Muscle layer of colon (tissue), 2 donors: ENCODE measurements around the gene FFAR2.
A peak's percentile ranks its signal among the peaks of the same experiment; 100 is the strongest.

Experiments used
- H3K27ac ChIP-seq: one replicate; pipeline ENCODE4 v1.7.0; 2013; ENCODE audit warnings: low read depth, mild to moderate bottlenecking, low read length, moderate library complexity
- H3K27me3 ChIP-seq, 2 donors: one replicate each; pipeline ENCODE4 v1.7.0; 2013; ENCODE audit warnings: low read length in 2 of 2, mild to moderate bottlenecking in 2 of 2; ENCODE audit not compliant: insufficient read depth in 2 of 2, control insufficient read depth in 1 of 2
- H3K36me3 ChIP-seq: one replicate; pipeline ENCODE4 v1.7.0; 2013; ENCODE audit warnings: mild to moderate bottlenecking, low read length; ENCODE audit not compliant: insufficient read depth
- H3K4me1 ChIP-seq: one replicate; pipeline ENCODE4 v1.7.0; 2013; ENCODE audit warnings: mild to moderate bottlenecking, low read length; ENCODE audit not compliant: insufficient read depth
- H3K4me3 ChIP-seq, 2 donors: one replicate each; pipeline ENCODE4 v1.7.0; 2013; ENCODE audit warnings: low read length in 2 of 2, low read depth in 1 of 2, mild to moderate bottlenecking in 1 of 2, moderate library complexity in 1 of 2
- H3K9ac ChIP-seq: one replicate; pipeline ENCODE4 v1.7.0; 2013; ENCODE audit warnings: low read length
- H3K9me3 ChIP-seq: one replicate; pipeline ENCODE4 v1.7.0; 2013; ENCODE audit warnings: mild to moderate bottlenecking, low read length
- donor health status: abdominal sarcoma.
- donor health status: Adenocarcinoma of cecum.

FFAR2 gene

DNA sequence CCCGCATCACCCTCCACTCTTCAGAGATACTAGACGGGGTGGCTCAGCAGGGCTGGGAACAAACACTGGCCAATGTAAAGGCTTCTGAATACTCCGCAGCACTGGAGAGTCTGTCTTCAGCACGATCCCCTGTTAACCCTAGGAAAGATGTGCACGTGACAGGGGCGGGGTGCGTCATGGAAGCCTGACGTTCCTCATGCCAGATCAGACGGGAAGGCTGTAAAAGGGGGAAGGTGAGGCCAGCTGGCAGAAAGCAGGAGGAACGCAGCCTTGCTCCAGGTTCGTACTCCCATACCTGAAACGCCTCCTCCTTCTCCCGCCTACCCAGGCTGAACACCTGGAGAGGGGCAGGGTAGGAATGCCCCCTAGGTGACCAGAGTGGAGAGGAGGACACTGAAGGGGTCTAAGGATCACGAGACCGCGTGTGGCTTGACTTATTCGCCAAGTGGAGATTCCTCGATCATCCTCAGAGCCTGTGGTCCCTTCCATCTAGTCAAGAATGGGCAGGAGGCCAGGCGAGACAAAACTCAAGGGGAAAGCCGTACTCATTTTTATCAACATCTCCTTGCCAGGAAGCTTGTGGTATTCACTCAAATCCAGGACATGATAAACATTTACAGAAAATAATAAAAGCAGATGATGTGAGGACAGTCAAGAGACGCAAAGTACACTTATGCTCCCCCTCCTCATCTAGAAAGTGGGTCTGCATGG lies 18.2 kb upstream of the FFAR2 start:
- Histone ChIP-seq H3K9ac (no peak overlapping the region), H3K36me3 (no peaks in the 10 kb centered on the region), H3K9me3 (no peaks in the 10 kb centered on the region), H3K27ac (no peak overlapping the region), H3K27me3 (no peaks in the 10 kb centered on the region), H3K4me3 (no peak overlapping the region), H3K4me1 (no peaks in the 10 kb centered on the region)

DNA sequence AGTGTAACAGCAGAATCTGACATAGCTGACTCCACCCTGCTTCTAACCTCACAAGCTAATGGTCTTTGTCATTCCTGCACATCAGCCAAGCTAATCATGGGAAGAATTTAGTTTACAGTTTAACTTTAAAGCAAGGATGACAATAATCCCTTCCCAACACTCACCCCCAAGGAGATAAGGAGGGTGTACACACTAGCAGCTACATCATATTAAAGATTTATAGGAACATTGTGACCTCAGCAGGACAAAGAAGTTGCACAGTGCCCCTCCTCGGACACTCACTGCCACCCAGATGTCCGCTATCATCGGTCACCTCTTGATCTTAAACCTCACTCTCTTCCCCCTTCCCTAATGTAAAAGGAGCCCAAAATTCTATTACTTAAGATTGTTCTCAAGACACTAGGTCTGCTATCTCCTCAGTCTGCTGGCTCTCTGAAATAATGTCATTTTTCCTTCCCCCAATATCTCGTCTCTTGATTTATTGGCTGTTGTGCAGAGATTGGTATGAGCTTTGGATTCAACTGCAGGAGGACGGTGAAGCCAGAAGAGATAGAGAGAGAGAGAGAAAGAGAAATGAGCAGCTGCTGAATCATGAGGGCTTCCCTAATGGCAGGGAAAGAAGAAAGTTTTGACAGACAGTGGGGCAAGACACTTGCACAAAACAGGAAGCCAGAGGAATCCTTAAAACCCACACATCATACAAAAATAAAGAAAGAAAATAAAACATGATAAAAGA lies 17.5 kb upstream of the FFAR2 start:
- no peaks in the 10 kb centered on the region for H3K27me3 ChIP-seq
- no peak overlapping the region for H3K9ac ChIP-seq
- no peak overlapping the region for H3K4me3 ChIP-seq
- peaks cover 4% of the 10 kb centered on the region for H3K4me1 ChIP-seq
- H3K36me3 ChIP-seq: no peaks in the 10 kb centered on the region
- H3K9me3 ChIP-seq: no peaks in the 10 kb centered on the region
- H3K27ac ChIP-seq: no peak overlapping the region

DNA sequence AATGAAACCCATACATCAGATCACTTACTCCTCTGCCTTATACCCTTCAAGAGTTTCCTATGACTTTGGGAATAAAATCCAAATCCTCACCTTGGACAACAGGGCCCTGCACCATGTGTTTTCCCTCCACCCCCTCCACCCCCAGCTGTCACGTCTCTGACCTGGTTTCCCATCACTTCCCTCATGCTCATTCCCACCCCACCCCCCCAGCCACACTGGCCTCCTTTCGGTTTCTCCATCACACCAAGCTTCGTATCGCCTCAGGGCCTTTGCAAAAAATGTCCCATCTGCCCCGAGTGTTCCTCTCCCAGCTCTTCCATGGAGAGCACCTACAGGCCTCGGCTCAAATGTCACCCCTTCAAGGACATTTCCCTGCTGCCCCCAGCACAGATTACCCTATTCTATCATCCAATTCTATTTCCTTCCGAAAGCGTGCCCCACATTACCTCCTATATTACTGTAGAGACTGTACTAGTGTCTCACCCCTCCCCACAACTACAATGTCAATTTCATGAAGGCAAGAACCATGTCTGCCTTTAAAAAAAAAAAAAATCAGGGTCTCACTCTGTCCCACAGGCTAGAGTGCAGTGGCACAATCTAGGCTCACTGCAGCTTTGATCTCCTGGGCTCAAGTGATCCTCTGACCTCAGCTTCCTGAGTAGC lies 16.8 kb upstream of the FFAR2 start:
- Histone ChIP-seq H3K4me1 (peaks cover 11% of the 10 kb centered on the region), H3K27me3 (no peaks in the 10 kb centered on the region), H3K27ac (no peak overlapping the region), H3K9ac (no peak overlapping the region), H3K4me3 (no peak overlapping the region), H3K9me3 (no peaks in the 10 kb centered on the region), H3K36me3 (no peaks in the 10 kb centered on the region)

DNA sequence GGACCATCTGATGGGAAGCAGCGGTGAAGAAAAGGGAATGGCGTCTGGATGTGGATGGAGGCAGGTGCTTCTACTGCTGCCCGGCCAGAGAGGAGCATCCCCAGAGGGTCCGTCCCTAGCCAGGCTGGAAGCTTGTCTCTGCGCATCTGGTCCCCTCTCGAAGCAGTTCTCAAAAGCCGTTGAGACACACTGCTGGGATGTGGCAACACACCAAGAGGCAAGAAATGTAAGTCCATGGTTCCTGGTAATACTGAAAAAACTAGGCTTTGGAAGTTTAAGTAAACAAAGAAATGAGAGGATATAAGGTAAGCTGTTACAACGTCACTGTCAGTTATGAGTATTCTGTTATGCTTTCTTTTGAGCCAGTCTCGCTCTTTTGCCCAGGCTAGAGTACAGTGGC lies 15.1 kb upstream of the FFAR2 start:
- no peaks in the 10 kb centered on the region for H3K9me3 ChIP-seq
- no peak overlapping the region for H3K9ac ChIP-seq
- no peaks in the 10 kb centered on the region for H3K36me3 ChIP-seq
- no peak overlapping the region for H3K4me3 ChIP-seq
- peaks cover 23% of the 10 kb centered on the region for H3K4me1 ChIP-seq
- no peak overlapping the region for H3K27ac ChIP-seq
- H3K27me3 ChIP-seq: no peaks in the 10 kb centered on the region

DNA sequence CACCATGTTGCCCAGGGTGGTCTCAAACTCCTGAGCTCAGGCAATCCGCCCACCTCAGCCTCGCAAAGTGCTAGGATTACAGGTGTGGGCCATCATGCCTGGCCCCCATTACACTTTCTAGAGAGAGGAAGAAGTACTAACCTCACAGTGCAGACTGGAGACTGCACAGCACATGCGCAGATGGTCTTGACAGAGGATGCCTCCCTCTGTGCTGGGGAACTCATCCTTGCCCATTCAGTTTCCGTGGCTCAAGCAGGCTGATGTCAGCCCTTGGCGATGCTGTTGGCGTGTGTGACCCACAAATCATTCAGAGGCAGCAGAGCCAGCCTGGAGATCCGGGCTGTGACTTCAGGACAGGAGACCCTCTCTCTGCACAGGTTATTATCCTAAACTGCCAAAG lies 14.6 kb upstream of the FFAR2 start:
- Histone ChIP-seq H3K4me3 (no peak overlapping the region), H3K27ac (no peak overlapping the region), H3K9me3 (no peaks in the 10 kb centered on the region), H3K4me1 (peaks cover 23% of the 10 kb centered on the region), H3K36me3 (no peaks in the 10 kb centered on the region), H3K9ac (no peak overlapping the region), H3K27me3 (no peaks in the 10 kb centered on the region)

DNA sequence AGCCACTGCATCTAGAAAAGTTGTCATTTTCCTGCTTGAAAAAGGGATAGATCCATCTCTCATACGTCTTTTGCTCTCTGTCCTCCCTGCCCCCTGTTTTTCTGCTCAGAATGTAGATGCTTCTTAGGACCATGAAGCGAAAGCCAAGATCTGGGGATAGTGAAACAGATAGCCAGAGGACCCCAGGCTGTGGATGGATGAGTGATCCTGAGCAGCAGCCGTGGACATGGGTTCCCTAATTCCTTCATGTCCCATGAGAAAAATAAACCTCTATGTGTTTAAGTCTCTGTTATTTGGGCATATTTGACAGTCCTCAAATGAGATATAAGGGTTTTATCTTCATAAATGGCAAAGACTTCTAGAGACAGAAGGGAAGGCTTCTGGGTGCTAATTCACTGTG lies 12.2 kb upstream of the FFAR2 start:
- no peak overlapping the region for H3K27ac ChIP-seq
- no peak overlapping the region for H3K9ac ChIP-seq
- H3K36me3 ChIP-seq: no peaks in the 10 kb centered on the region
- H3K4me3 ChIP-seq: no peak overlapping the region
- no peaks in the 10 kb centered on the region for H3K9me3 ChIP-seq
- no peaks in the 10 kb centered on the region for H3K27me3 ChIP-seq
- peaks cover 23% of the 10 kb centered on the region for H3K4me1 ChIP-seq

DNA sequence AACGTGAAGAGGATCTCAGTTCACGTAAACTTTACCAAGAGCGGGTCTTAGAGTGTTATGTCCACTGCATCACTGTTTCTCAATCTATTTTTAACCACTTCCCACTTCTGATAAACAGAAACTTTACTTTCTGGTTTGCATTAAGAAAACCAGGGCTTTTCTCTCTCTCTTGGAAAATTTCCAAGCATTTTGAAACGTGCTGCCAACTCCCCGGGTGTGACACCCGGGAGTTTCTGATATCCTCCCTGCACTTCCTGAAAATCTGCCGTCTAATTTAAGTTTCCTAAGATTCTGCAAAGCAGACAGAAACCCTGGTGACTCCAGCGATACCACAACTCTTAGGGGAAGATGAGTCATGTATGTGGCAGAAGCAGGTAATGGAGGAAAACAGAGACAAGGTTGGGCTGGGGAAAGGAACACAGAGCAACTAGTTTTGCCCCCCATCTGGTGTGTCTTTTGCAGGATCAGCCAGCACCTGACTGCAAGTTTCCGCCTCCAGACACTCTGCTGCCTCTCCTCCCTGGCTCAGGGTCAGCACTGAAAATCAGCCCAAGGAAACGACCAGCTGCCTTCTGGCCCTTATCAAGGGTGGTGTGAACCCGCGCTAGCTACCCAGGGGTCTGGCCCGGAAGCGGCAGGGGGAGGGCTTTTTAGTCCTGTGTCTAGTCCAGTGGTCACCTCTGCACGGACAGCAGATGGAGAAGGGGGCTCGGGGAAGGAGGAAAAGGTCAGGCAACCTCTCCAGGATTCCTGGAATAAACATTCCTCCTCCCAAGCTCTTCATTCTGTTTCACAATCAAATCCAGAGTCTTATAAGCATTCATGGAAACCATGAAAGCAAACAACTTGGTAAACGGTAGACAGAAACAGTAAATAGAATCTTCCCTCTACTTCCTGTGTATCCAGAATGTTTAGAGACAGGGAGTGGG lies 11.3 kb upstream of the FFAR2 start:
- no peaks in the 10 kb centered on the region for H3K9me3 ChIP-seq
- peaks cover 23% of the 10 kb centered on the region for H3K4me1 ChIP-seq
- H3K4me3 ChIP-seq: peak overlapping the region in 1 of 2 donors; percentile 18
- no peaks in the 10 kb centered on the region for H3K36me3 ChIP-seq
- no peaks in the 10 kb centered on the region for H3K27me3 ChIP-seq
- H3K27ac ChIP-seq: no peak overlapping the region
- H3K9ac ChIP-seq: no peak overlapping the region

DNA sequence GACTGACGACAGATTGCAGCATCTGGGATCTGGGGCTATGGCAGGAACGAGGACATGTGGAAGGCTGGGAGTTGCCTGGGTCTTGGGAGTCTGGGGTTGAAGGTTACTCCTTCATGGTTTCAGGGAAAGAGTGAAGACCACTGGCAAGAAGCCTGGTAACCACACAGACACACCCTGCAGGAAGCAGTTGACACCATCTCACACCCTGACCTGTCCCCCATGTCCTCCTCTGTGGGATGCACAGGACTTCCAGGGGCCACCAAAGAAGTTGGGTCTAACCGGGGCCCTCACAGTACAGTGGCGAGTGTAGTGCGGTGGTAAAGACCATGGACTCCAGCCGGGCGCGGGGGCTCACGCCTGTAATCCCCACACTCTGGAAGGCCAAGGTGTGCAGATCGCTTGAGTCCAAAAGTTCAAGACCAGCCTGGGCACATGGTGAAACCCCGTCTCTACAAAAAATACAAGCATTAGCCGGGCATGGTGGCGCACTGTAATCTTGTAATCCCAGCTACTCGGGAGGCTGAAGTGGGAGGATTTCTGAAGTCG lies 10.6 kb upstream of the FFAR2 start:
- H3K36me3 ChIP-seq: no peaks in the 10 kb centered on the region
- no peak overlapping the region for H3K27ac ChIP-seq
- H3K4me1 ChIP-seq: peaks cover 23% of the 10 kb centered on the region
- H3K9me3 ChIP-seq: no peaks in the 10 kb centered on the region
- H3K9ac ChIP-seq: no peak overlapping the region
- H3K27me3 ChIP-seq: no peaks in the 10 kb centered on the region
- H3K4me3 ChIP-seq: peak overlapping the region in 1 of 2 donors; percentile 18

DNA sequence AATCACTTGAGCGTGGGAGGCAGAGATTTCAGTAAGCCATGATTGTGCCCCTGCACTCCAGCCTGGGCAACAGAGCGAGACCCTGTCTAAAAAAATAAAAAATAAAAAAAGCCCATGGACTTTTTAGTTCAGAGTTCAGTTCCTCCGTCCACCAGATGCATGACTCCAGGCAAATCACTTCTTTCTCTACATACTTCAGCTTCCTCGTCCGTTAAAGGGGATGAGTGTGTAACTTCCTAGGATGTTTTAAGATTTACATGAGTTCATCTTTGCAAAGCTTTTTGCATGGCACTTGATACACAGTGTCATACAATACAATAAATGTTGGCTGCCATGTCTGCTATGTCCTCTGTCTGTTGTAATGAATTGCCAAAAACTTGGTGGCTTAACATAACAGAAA lies 10.0 kb upstream of the FFAR2 start:
- peaks cover 23% of the 10 kb centered on the region for H3K4me1 ChIP-seq
- no peaks in the 10 kb centered on the region for H3K9me3 ChIP-seq

DNA sequence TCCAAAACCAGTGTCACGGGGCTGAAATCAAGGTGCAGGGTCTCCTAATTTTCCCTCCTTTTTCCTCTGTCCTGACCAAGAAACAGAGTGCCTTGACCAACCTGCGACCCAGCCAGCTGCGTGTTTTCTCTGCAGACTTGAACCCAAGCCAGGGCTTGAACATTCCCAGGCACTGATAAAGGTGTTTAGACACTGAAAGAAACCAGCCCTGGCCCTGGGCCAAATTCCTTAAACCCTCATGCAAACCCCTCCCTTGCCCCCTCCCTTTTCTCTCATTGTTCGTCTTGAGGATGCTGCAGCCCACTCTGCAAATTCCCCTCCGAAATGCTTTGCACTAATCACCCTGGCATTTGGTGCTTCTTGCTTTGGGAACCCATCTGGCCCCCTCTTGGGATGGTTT lies 9.5 kb upstream of the FFAR2 start:
- Histone ChIP-seq H3K27me3 (no peaks in the 10 kb centered on the region), H3K27ac (no peak overlapping the region), H3K4me1 (peaks cover 23% of the 10 kb centered on the region), H3K9me3 (no peaks in the 10 kb centered on the region), H3K36me3 (no peaks in the 10 kb centered on the region), H3K9ac (no peak overlapping the region), H3K4me3 (no peak overlapping the region)

More for the DNA sequence above, 10.0 kb upstream of the FFAR2 start:
- H3K36me3 ChIP-seq: no peaks in the 10 kb centered on the region
- H3K4me3 ChIP-seq: no peak overlapping the region
- no peak overlapping the region for H3K27ac ChIP-seq
- H3K9ac ChIP-seq: no peak overlapping the region
- no peaks in the 10 kb centered on the region for H3K27me3 ChIP-seq

DNA sequence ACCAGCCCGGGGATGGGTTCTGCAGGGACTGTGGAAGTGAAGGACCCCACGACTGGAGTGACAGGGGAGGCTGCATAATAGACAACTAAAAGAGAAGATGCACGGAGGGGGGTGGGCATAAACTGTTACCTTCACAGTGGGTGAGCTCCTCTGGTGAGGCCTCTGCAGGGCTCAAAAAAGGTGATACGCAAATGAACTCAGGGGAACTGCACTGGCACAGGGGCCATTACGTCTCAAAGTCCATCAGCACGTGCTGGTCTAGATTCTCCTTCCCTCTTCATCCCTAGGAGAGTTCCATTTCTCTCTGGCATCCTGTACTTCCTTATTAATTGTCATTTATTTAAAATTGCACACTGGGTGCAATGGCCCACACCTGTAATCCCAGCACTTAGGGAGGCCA lies 8.1 kb upstream of the FFAR2 start:
- Histone ChIP-seq H3K9me3 (no peaks in the 10 kb centered on the region), H3K27me3 (no peaks in the 10 kb centered on the region), H3K36me3 (no peaks in the 10 kb centered on the region), H3K4me3 (no peak overlapping the region), H3K9ac (no peak overlapping the region), H3K4me1 (peaks cover 23% of the 10 kb centered on the region), H3K27ac (no peak overlapping the region)
